IMR-90 (cell line): Measurements from ENCODE around the gene SVEP1. TPM values are rescaled to one million over a fixed set of nuclear protein-coding genes. Genes with fewer than 3 reads are reported as not detected.
A peak's percentile ranks its signal among the peaks of the same experiment; 100 is the strongest.

Experiments used
- ATAC-seq: fragments of 200-7000 bp; cut with Tn5 transposase; 2 replicates; pipeline ENCODE4 v1.9.1; 2020; ENCODE audit warnings: low read depth, mild to moderate bottlenecking, moderate library complexity
- BruUV-seq: library from RNA; stranded (reverse); fragments of 400-500 nt; replicated peaks from 2 replicates; lab custom pipeline; 2021; lab: Mats Ljungman, UMichigan
- CTCF ChIA-PET: fragments of 300-600 bp; formaldehyde crosslinking; extraction: SDS; loops from one replicate; lab custom pipeline; 2021; ENCODE audit warnings: antibody characterized with exemption; lab: Yijun Ruan, JAX
- POLR2A ChIA-PET: fragments of 300-600 bp; sonication (Branson Sonifier 250); formaldehyde crosslinking; loops from one replicate; lab custom pipeline; 2022; ENCODE audit warnings: antibody characterized with exemption; ENCODE audit not compliant: unreplicated experiment; lab: Charles Lee
- DNase-seq: peaks from one replicate; pipeline ENCODE4 v3.0.0; 2013
- H2AFZ ChIP-seq: replicated peaks from 2 replicates; pipeline ENCODE3; 2013; ENCODE audit warnings: low read length, mild to moderate bottlenecking; ENCODE audit not compliant: poor library complexity
- H2AK5ac ChIP-seq: 2 replicates; pipeline ENCODE4 v1.6.1; 2013; ENCODE audit warnings: low read depth, low read length, inconsistent platforms
- H2AK9ac ChIP-seq: replicated peaks from 2 replicates; pipeline ENCODE3; 2013; ENCODE audit warnings: mild to moderate bottlenecking, low read depth, low read length, moderate library complexity; ENCODE audit not compliant: poor library complexity
- H2BK120ac ChIP-seq: 2 replicates; pipeline ENCODE4 v1.6.1; 2013; ENCODE audit warnings: low read depth, low read length, inconsistent platforms
- H2BK15ac ChIP-seq: 3 replicates; pipeline ENCODE4 v1.6.1; 2013; ENCODE audit warnings: low read depth, low read length, inconsistent platforms
- H2BK20ac ChIP-seq: 2 replicates; pipeline ENCODE4 v1.6.1; 2013; ENCODE audit warnings: low read depth, mild to moderate bottlenecking, inconsistent platforms, low read length, moderate library complexity
- H2BK5ac ChIP-seq: 2 replicates; pipeline ENCODE4 v1.6.1; 2013; ENCODE audit warnings: mild to moderate bottlenecking, low read depth, low read length, inconsistent platforms; ENCODE audit not compliant: poor library complexity, severe bottlenecking
- H3K14ac ChIP-seq: replicated peaks from 2 replicates; pipeline ENCODE4 v1.6.1; 2013; ENCODE audit warnings: low read depth, low read length, inconsistent platforms
- H3K18ac ChIP-seq: 2 replicates; pipeline ENCODE4 v1.6.1; 2013; ENCODE audit warnings: low read depth, low read length, control low read depth
- H3K23ac ChIP-seq: 2 replicates; pipeline ENCODE4 v1.6.1; 2013; ENCODE audit warnings: low read depth, low read length, inconsistent platforms
- H3K27ac ChIP-seq: 2 replicates; pipeline ENCODE4 v1.5.1; 2013; ENCODE audit warnings: mild to moderate bottlenecking, control low read depth, low read length; ENCODE audit not compliant: insufficient read depth
- H3K27me3 ChIP-seq: 2 replicates; pipeline ENCODE4 v1.6.1; 2013; ENCODE audit warnings: low read length; ENCODE audit not compliant: control insufficient read depth, insufficient read depth
- H3K36me3 ChIP-seq: 2 replicates; pipeline ENCODE4 v1.6.1; 2013; ENCODE audit warnings: low read length, mixed read lengths; ENCODE audit not compliant: control insufficient read depth, insufficient read depth
- H3K4ac ChIP-seq: 2 replicates; pipeline ENCODE4 v1.6.1; 2013; ENCODE audit warnings: low read depth, low read length, inconsistent platforms
- H3K4me1 ChIP-seq: 2 replicates; pipeline ENCODE4 v1.6.1; 2013; ENCODE audit warnings: low read length, mixed read lengths; ENCODE audit not compliant: control insufficient read depth, insufficient read depth
- H3K4me2 ChIP-seq: 2 replicates; pipeline ENCODE4 v1.6.1; 2013; ENCODE audit warnings: low read depth, mild to moderate bottlenecking, control low read depth, low read length, moderate library complexity
- H3K4me3 ChIP-seq: 2 replicates; pipeline ENCODE4 v1.5.1; 2013; ENCODE audit warnings: low read depth, mild to moderate bottlenecking, control low read depth, low read length, moderate library complexity; ENCODE audit not compliant: insufficient read depth
- H3K56ac ChIP-seq: 2 replicates; pipeline ENCODE4 v1.6.1; 2013; ENCODE audit warnings: low read length, inconsistent platforms; ENCODE audit not compliant: insufficient read depth; ENCODE audit errors: extremely low read depth
- H3K79me1 ChIP-seq, 2 experiments: 2 replicates each; pipeline ENCODE4 v1.6.1; 2013; ENCODE audit warnings: low read length in 2 of 2, inconsistent platforms in 1 of 2, low read depth in 1 of 2
- H3K9ac ChIP-seq: 2 replicates; pipeline ENCODE4 v1.6.1; 2013; ENCODE audit warnings: low read depth, low read length, control low read depth
- H3K9me1 ChIP-seq: 2 replicates; pipeline ENCODE4 v1.6.1; 2013; ENCODE audit warnings: low read length, inconsistent platforms; ENCODE audit not compliant: insufficient read depth
- H3K9me3 ChIP-seq: 2 replicates; pipeline ENCODE4 v1.6.1; 2013; ENCODE audit warnings: low read length; ENCODE audit not compliant: control insufficient read depth, insufficient read depth
- H4K20me1 ChIP-seq: 2 replicates; pipeline ENCODE4 v1.6.1; 2013; ENCODE audit warnings: low read length, inconsistent platforms; ENCODE audit not compliant: insufficient read depth
- H4K5ac ChIP-seq: 2 replicates; pipeline ENCODE4 v1.6.1; 2013; ENCODE audit warnings: mild to moderate bottlenecking, low read depth, low read length, control low read depth
- H4K8ac ChIP-seq, 2 experiments: 2 replicates each; pipeline ENCODE4 v1.6.1; 2013; ENCODE audit warnings: low read depth in 2 of 2, low read length in 2 of 2, control low read depth in 1 of 2, inconsistent platforms in 1 of 2
- H4K91ac ChIP-seq: 2 replicates; pipeline ENCODE4 v1.6.1; 2013; ENCODE audit warnings: low read depth, low read length, inconsistent platforms; ENCODE audit not compliant: insufficient read depth
- CEBPB ChIP-seq: IDR thresholded peaks from 2 replicates; pipeline ENCODE4 v1.6.1; 2012; ENCODE audit warnings: low read depth, low read length, improper control_type of control experiment
- MAFK ChIP-seq: IDR thresholded peaks from 2 replicates; pipeline ENCODE4 v1.6.1; 2012; ENCODE audit warnings: low read depth, low read length, improper control_type of control experiment
- MXI1 ChIP-seq: IDR thresholded peaks from 2 replicates; pipeline ENCODE4 v1.6.1; 2012; ENCODE audit warnings: low read depth, mild to moderate bottlenecking, low read length, moderate library complexity, borderline replicate concordance
- NFE2L2 ChIP-seq: fragments of 150-350 bp; IDR thresholded peaks from 2 replicates; pipeline ENCODE4 v1.6.1; 2016; ENCODE audit warnings: low read depth, mild to moderate bottlenecking, low read length
- RCOR1 ChIP-seq: IDR thresholded peaks from 2 replicates; pipeline ENCODE4 v1.6.1; 2012; ENCODE audit warnings: mild to moderate bottlenecking, low read length, improper control_type of control experiment; ENCODE audit not compliant: insufficient replicate concordance
- RFX5 ChIP-seq: IDR thresholded peaks from 2 replicates; pipeline ENCODE4 v1.8.0; 2012; ENCODE audit warnings: low read depth, mild to moderate bottlenecking, low read length, moderate library complexity
- WGBS, 2 experiments: methylation state at CpG; one replicate each; pipeline versions ENCODE4 v1.1.5 to v1.1.7; 2013; ENCODE audit warnings: missing lambda C conversion rate in 2 of 2; ENCODE audit not compliant: insufficient read length in 1 of 2; ENCODE audit errors: extremely low coverage in 2 of 2; 5-methylcytosine and 5-hydroxymethylcytosine counted together
- dilution Hi-C: fragments of 300-500 bp; cut with HindIII; formaldehyde crosslinking; loops from one replicate; pipeline ENCODE4 v1.14.3; 2018; ENCODE audit warnings: low sequenced_read_pairs; ENCODE audit not compliant: unreplicated experiment
- in situ Hi-C: fragments of 300-500 bp; cut with MboI; formaldehyde crosslinking; loops from 3 replicates; pipeline ENCODE4 v1.14.3; 2019; ENCODE audit warnings: low sequenced_read_pairs, inconsistent platforms, mixed read lengths
- intact Hi-C: fragments of 100-400 bp; cut with micrococcal nuclease; formaldehyde crosslinking; loops from 2 replicates; pipeline ENCODE4 v1.10.0; 2022
- polyA plus RNA-seq, 3 experiments: library from polyadenylated mRNA; depleted of rRNA; stranded (reverse); fragments of >200 nt; gene quantifications; 2 replicates each; pipeline ENCODE4 v1.2.3, GENCODE V29; 2012; ENCODE audit warnings: low replicate concordance in 1 of 3
- total RNA-seq: library from RNA; depleted of rRNA; stranded (reverse); fragments of >200 nt; gene quantifications from 2 replicates; pipeline ENCODE4 v1.2.3, GENCODE V29; 2012

SVEP1 gene
- total and polyA plus RNA-seq, 2 of the 4 experiments (the other 2 are of a cell fraction) = 4.8 to 16.7 TPM

DNA sequence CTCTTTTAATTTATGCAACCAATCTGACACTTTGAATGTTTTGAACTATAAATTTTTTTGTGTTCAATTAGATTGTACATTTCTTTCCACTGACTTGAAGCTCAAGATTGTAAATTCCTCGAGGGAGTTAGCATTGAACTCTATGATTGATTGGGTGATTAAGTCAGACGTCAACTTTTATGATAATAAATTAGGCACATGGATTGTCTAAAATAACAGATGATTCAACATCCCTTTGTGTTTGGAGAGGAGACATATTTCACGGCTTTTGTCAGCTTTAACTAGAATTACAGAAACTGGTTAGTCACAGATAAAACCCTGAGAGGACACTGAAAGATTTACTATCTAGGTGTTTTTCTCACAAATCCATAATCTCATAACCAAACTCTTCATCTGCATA is 209.2 kb downstream of the SVEP1 start:
- Histone ChIP-seq H3K18ac (no peak overlapping the region), H3K9me1 (no peaks in the 10 kb centered on the region), H2AK5ac (no peak overlapping the region), H3K27me3 (no peaks in the 10 kb centered on the region), H3K79me1 (no peaks in the 10 kb centered on the region), H3K9me3 (no peaks in the 10 kb centered on the region), H3K14ac (no peak overlapping the region), H3K27ac (no peak overlapping the region), H3K36me3 (peaks cover 21% of the 10 kb centered on the region), H2BK15ac (no peak overlapping the region), H4K5ac (no peak overlapping the region), H2AK9ac (no peak overlapping the region), H2BK120ac (no peak overlapping the region), H2BK20ac (no peak overlapping the region), H3K4ac (no peak overlapping the region), H3K9ac (no peak overlapping the region), H2AFZ (no peak overlapping the region), H4K91ac (no peak overlapping the region), H2BK5ac (no peak overlapping the region), H3K56ac (no peak overlapping the region), H4K8ac (no peak overlapping the region), H3K4me2 (no peak overlapping the region), H3K23ac (no peak overlapping the region), H3K4me1 (no peaks in the 10 kb centered on the region), H3K4me3 (no peak overlapping the region), H4K20me1 (no peaks in the 10 kb centered on the region)
- ChIA-PET POLR2A (no interaction called here), CTCF (no interaction called here)
- dilution Hi-C loops = no loop called here
- TF ChIP-seq RCOR1 (no peak), RFX5 (no peak), MXI1 (no peak), CEBPB (no peak), NFE2L2 (no peak), MAFK (no peak)
- in situ Hi-C loops = no loop called here
- WGBS, 2 experiments = no CpG with 5 or more reads among the region's 3 CpGs
- intact Hi-C loops = loop anchor here (10.0 kb wide), 1 partner anchor 186 kb away; no protein-coding TSS in a partner anchor
- ATAC-seq (no peak; the same call in 1 of the 2 replicates), DNase-seq (peak; percentile 34)
- BruUV-seq = no TSS peak
